Left cardiac atrium (tissue), 4 donors: Measurements from ENCODE around the gene MUC3A. TPM values are rescaled to one million over a fixed set of nuclear protein-coding genes. Genes with fewer than 3 reads are reported as not detected.
"Not testable (repeated sequence)": the region's sequence is repeated elsewhere in the genome, so short reads cannot be mapped to it uniquely, and the experiment has no call there.

Experiments used
- ATAC-seq, 2 donors: fragments of 200-7000 bp; cut with Tn5 transposase; one replicate each; pipeline ENCODE4 v1.9.1; 2020; ENCODE audit warnings: mild to moderate bottlenecking in 2 of 2, moderate library complexity in 2 of 2
- DNase-seq: peaks from one replicate; pipeline ENCODE4 v3.0.0-alpha.2; 2020
- intact Hi-C, 2 donors: fragments of 100-400 bp; cut with DNase I; formaldehyde crosslinking; loops; one replicate each; pipeline versions ENCODE4 v1.14.1 to v1.15.1; 2022 to 2023
- total RNA-seq, 2 donors: library from RNA; stranded (reverse); fragmentation: NEBNext Ultra II Directional; extraction: Animal tissue kit (Norgen Biotek cat#: 25700); gene quantifications; one replicate each; pipeline ENCODE4 v1.2.1, GENCODE V29; 2021
- donor health status: DM: no; HTN: yes; CAD: no.
- donor health status: DM: no; HTN: yes; CAD: no; lungs with severe emphysema.
- donor health status: DM: yes; HTN: yes; CAD: no.
- donor health status: Dilated cardiomyopathy.

MUC3A gene
- total RNA-seq, 2 donors from 2014 or later = 0.35 to 0.76 TPM

DNA sequence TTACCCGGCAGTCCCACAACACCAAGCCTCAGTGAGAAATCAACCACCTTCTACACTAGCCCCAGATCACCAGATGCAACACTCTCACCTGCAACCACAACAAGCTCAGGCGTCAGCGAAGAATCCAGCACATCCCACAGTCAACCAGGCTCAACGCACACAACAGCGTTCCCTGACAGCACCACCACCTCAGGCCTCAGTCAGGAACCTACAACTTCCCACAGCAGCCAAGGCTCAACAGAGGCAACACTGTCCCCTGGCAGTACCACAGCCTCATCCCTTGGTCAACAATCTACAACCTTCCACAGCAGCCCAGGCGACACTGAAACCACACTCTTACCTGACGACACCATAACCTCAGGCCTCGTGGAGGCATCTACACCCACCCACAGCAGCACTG is 53.0 kb downstream of the MUC3A start:
- ATAC-seq, intact Hi-C loops, DNase-seq: not testable (repeated sequence)

DNA sequence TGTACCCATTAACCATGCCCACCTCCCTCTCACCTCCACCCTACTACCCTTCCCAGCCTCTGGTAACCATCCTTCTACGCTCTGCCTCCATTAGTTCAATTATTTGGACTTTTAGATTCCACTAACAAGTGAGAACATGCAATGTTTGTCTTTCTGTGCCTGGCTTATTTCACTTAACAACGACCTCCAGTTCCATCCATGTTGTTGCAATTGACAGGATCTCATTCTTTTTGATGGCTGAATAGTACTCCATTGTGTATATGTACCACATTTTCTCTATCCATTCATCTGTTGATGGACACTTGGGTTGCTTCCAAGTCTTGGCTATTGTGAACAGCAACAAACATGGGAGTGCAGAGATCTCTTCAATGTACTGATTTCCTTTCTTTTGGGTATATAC is 58.0 kb downstream of the MUC3A start:
- ATAC-seq, intact Hi-C loops, DNase-seq: not testable (repeated sequence)

DNA sequence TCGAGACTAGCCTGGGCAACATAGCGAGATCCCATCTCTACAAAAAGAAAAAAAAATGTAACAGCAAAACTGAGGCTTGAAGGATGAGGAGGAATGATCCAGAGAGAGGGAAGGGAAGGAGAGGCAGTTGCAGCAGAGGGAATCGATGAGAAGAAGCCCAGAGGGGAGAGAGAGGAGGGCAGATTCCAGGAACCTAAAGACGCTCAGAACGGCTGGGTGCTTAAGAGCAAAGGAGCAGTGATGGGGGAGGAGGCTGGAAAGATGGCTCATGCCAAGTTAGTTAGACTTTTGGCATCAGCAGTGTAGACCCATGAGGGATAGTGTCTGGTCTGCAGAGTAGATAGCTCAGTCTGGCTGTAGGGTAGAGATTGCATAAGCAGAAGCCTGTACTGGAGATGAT is 60.3 kb downstream of the MUC3A start:
- intact Hi-C loops = no loop called here
- DNase-seq (no peak), ATAC-seq (no peak)

DNA sequence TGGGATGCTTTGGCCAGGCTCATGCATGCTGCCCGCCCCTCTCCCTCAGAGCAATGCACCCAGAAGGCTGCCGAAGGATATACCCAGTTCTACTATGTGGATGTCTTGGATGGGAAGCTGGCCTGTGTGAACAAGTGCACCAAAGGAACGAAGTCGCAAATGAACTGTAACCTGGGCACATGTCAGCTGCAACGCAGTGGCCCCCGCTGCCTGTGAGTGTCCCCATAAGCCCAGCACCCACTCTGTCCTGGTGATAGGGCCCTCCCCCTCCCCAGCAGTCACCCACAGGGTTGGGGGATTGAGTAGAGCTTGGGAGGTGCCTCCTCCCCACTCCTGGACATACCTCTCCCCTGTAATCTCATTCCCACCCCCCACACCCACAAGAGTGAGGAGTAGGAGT is 63.6 kb downstream of the MUC3A start:
- intact Hi-C loops = no loop called here
- no peak for ATAC-seq
- no peak for DNase-seq

DNA sequence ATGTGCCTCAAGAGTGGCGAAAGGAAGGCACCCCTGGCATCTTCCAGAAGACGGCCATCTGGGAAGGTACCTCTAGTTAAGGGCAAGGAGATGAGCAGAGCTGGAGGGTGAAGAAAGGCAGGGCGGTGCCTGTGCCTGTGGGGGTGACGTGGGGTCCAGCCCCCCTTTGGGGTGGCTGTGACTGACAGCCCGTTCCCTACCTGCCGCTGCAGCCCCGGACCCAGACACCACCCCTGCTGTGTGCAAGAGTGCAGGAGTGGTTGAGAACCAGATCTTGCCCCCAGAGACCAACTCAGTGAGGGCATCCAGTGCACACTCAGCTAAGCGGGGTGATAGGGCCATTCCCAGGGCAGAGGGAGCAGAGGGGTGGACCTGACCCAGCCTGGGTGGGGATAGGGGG is 66.3 kb downstream of the MUC3A start:
- ATAC-seq (no peak), DNase-seq (no peak)
- intact Hi-C loops = no loop called here

DNA sequence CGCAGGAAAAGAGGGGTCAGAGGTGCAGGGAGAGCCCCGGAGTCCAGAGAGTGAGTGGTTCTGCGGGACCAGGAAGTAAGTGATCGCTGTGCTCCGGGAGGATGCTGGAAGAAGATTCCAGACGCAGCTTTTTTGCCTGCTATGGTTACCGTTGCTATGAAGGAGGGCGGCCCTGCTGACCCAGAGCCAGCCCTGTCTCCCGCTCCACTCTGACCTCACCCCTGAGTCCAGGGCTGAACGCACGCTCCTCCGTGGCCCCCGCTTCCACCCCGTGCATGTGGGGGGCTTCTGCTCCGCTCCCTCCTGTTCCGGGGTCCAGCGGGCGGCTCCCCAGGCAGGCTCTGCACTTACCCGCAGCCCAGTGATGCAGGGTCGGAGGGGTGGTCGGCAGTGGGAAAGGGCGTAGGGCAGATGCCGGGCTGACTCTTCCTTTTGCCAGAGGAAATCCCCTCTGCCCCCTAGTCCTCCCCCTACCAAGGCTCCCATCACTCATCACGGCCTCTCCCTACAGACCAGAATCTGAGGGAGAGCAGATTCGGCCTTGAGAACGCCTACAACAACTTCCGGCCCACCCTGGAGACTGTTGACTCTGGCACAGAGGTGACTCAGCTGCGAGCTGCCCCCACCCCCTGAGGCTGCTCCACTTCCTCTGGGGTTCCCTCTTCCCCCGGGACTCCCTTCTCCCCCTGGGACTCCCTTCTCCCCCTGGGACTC is 67.9 kb downstream of the MUC3A start:
- ATAC-seq (peak; percentile 84 to 96), DNase-seq (peak; percentile 89)
- intact Hi-C loops = no loop called here

Other genes starting within 250 kb of the MUC3A start
- 10 to 100 TPM; 23.2 to 29.0 TPM for gene POP7, start 243.4 kb upstream of the MUC3A start, total RNA-seq
- not detected for gene EPO, start 229.1 kb upstream of the MUC3A start, total RNA-seq
- gene ZAN, start 215.9 kb upstream of the MUC3A start, total RNA-seq = not detected
- 10 to 100 TPM; 27.5 to 46.8 TPM for gene EPHB4, start 122.0 kb upstream of the MUC3A start, total RNA-seq
- gene SLC12A9, start 96.8 kb upstream of the MUC3A start, total RNA-seq = 10 to 100 TPM; 13.4 to 14.7 TPM
- gene TRIP6, start 82.1 kb upstream of the MUC3A start, total RNA-seq = 10 to 100 TPM; 36.5 to 48.0 TPM
- gene SRRT, start 74.4 kb upstream of the MUC3A start, total RNA-seq = 10 to 100 TPM; 65.1 to 87.0 TPM
- gene UFSP1, start 59.8 kb upstream of the MUC3A start, total RNA-seq = 1 to 10 TPM; 2.7 to 4.3 TPM
- 10 to 100 TPM in 1 of 2 donors, 1 to 10 TPM in 1; 8.5 to 30.9 TPM for gene ACHE, start 53.6 kb upstream of the MUC3A start, total RNA-seq
- gene MUC12, start 20.0 kb downstream of the MUC3A start, total RNA-seq = under 1 TPM; 0.35 to 0.39 TPM
- gene MUC17, start 70.5 kb downstream of the MUC3A start, total RNA-seq = not detected
- 10 to 100 TPM; 20.7 to 22.4 TPM for gene TRIM56, start 135.9 kb downstream of the MUC3A start, total RNA-seq
- 10 to 100 TPM in 1 of 2 donors, 1 to 10 TPM in 1; 2.4 to 41.6 TPM for gene SERPINE1, start 177.6 kb downstream of the MUC3A start, total RNA-seq
- 10 to 100 TPM; 14.9 to 18.9 TPM for gene AP1S1, start 204.9 kb downstream of the MUC3A start, total RNA-seq
- not detected for gene VGF, start 216.0 kb downstream of the MUC3A start, total RNA-seq
- gene NAT16, start 230.8 kb downstream of the MUC3A start, total RNA-seq = not detected